SK-N-SH (cell line): ENCODE measurements around the gene CIDEA. TPM values are rescaled to one million over a fixed set of nuclear protein-coding genes. Genes with fewer than 3 reads are reported as not detected.
A peak's percentile ranks its signal among the peaks of the same experiment; 100 is the strongest.

Experiments used
- CTCF ChIA-PET: fragments of 300-600, 350-600 bp; formaldehyde crosslinking; extraction: SDS; loops from one replicate; lab custom pipeline; 2021; lab: Yijun Ruan, JAX
- POLR2A ChIA-PET: fragments of 350-600 bp; sonication (Branson Sonifier 250); formaldehyde crosslinking; extraction: SDS; loops from one replicate; lab custom pipeline; 2020; ENCODE audit warnings: antibody characterized with exemption, inconsistent platforms; lab: Yijun Ruan, JAX
- DNase-seq: peaks from one replicate; pipeline ENCODE4 v3.0.0; 2012
- H2AFZ ChIP-seq: fragments of 200-600 bp; sonication (generic); 2 replicates; pipeline ENCODE4 v1.8.1; 2016; ENCODE audit warnings: antibody characterized with exemption, mild to moderate bottlenecking, low read depth
- H3F3A ChIP-seq: fragments of 200-600 bp; sonication (generic); replicated peaks from 2 replicates; pipeline ENCODE3; 2016; ENCODE audit warnings: antibody characterized with exemption, mild to moderate bottlenecking; ENCODE audit not compliant: insufficient read depth
- H3K27ac ChIP-seq, 2 experiments: fragments of 200-500 bp in 1 of 2; fragments of 200-600 bp in 1 of 2; sonication (Bioruptor generic) in 1 of 2; sonication (generic), shearing (Covaris generic) in 1 of 2; 2 replicates each; pipeline versions ENCODE4 v1.5.1 to v1.6.1; 2014 to 2016; ENCODE audit warnings: low read depth in 2 of 2, inconsistent platforms in 1 of 2, low read length in 1 of 2, mild to moderate bottlenecking in 1 of 2, mixed read lengths in 1 of 2
- H3K27me3 ChIP-seq: fragments of 200-600 bp; sonication (generic), shearing (Covaris generic); 2 replicates; pipeline ENCODE4 v1.6.1; 2016; ENCODE audit warnings: mixed run types; ENCODE audit not compliant: insufficient read depth
- H3K36me3 ChIP-seq, 2 experiments: fragments of 200-500 bp in 1 of 2; fragments of 200-600 bp in 1 of 2; sonication (Bioruptor generic) in 1 of 2; sonication (generic) in 1 of 2; replicated peaks in 1 of 2; 2 replicates each; pipeline versions ENCODE3 to v1.5.1; 2014 to 2016; ENCODE audit warnings: low read length in 1 of 2, mild to moderate bottlenecking in 1 of 2; ENCODE audit not compliant: insufficient read depth in 2 of 2, control insufficient read depth in 1 of 2
- H3K4me1 ChIP-seq, 2 experiments: fragments of 200-500 bp in 1 of 2; fragments of 200-600 bp in 1 of 2; sonication (Bioruptor generic) in 1 of 2; sonication (generic), shearing (Covaris generic) in 1 of 2; 2 replicates each; pipeline versions ENCODE4 v1.5.1 to v1.6.1; 2014 to 2016; ENCODE audit warnings: low read depth in 1 of 2, low read length in 1 of 2, mixed run types in 1 of 2; ENCODE audit not compliant: insufficient read depth in 2 of 2, control insufficient read depth in 1 of 2
- H3K4me2 ChIP-seq: fragments of 200-600 bp; sonication (generic), shearing (Covaris generic); 2 replicates; pipeline ENCODE4 v1.6.1; 2017; ENCODE audit warnings: mixed run types
- H3K4me3 ChIP-seq, 2 experiments: fragments of 200-500 bp in 1 of 2; fragments of 200-600 bp in 1 of 2; sonication (Bioruptor generic) in 1 of 2; sonication (generic), shearing (Covaris generic) in 1 of 2; 2 replicates each; pipeline versions ENCODE4 v1.5.1 to v1.8.1; 2014 to 2016; ENCODE audit warnings: low read depth in 2 of 2, inconsistent platforms in 1 of 2, low read length in 1 of 2, mild to moderate bottlenecking in 1 of 2, mixed read lengths in 1 of 2, moderate library complexity in 1 of 2
- H3K79me2 ChIP-seq: fragments of 200-600 bp; sonication (generic); 2 replicates; pipeline ENCODE4 v1.8.1; 2017; ENCODE audit warnings: mild to moderate bottlenecking; ENCODE audit not compliant: insufficient read depth
- H3K9ac ChIP-seq: fragments of 200-600 bp; sonication (generic); 2 replicates; pipeline ENCODE4 v1.6.1; 2017; ENCODE audit warnings: mixed run types
- H3K9me2 ChIP-seq: fragments of 200-600 bp; sonication (generic); 2 replicates; pipeline ENCODE4 v1.6.1; 2017; ENCODE audit warnings: mixed run types
- H3K9me3 ChIP-seq: fragments of 200-600 bp; sonication (generic); 2 replicates; pipeline ENCODE4 v1.6.1; 2017; ENCODE audit warnings: mixed run types, mild to moderate bottlenecking, moderate library complexity
- H4K20me1 ChIP-seq: fragments of 200-600 bp; sonication (generic); 2 replicates; pipeline ENCODE4 v1.6.1; 2017; ENCODE audit warnings: mild to moderate bottlenecking, mixed run types; ENCODE audit not compliant: insufficient read depth
- CHD2 ChIP-seq: fragments of 150-350 bp; IDR thresholded peaks from 2 replicates; pipeline ENCODE4 v1.6.1; 2018; ENCODE audit warnings: low read length; ENCODE audit not compliant: partially characterized antibody
- RXRA ChIP-seq: IDR thresholded peaks from 2 replicates; pipeline ENCODE4 v1.4.0; 2012; ENCODE audit warnings: low read depth, mild to moderate bottlenecking, borderline replicate concordance
- YY1 ChIP-seq: IDR thresholded peaks from 2 replicates; pipeline ENCODE4 v1.4.0; 2012; ENCODE audit warnings: low read depth, mild to moderate bottlenecking
- WGBS: methylation state at CpG from one replicate; pipeline ENCODE4 v1.1.6; 2017; ENCODE audit warnings: low lambda C conversion rate; 5-methylcytosine and 5-hydroxymethylcytosine counted together
- polyA plus RNA-seq, 3 experiments: library from polyadenylated mRNA; depleted of rRNA; stranded (reverse); fragments of >200 nt; gene quantifications; 2 replicates each; pipeline ENCODE4 v1.2.3, GENCODE V29; 2012
- TF ChIP-seq, protein P1 (sequence below): IDR thresholded peaks from 2 replicates; pipeline ENCODE4 v1.6.1; 2012; ENCODE audit warnings: mild to moderate bottlenecking, low read depth, low read length, moderate library complexity
- TF ChIP-seq, protein P2 (sequence below): fragments of 200-600 bp; sonication (generic); IDR thresholded peaks from 2 replicates; pipeline ENCODE4 v1.6.1; 2017; ENCODE audit warnings: antibody characterized with exemption, mild to moderate bottlenecking, moderate library complexity

CIDEA gene
- polyA plus RNA-seq, 1 of the 3 experiments (the other 2 are of a cell fraction), result not detected

DNA sequence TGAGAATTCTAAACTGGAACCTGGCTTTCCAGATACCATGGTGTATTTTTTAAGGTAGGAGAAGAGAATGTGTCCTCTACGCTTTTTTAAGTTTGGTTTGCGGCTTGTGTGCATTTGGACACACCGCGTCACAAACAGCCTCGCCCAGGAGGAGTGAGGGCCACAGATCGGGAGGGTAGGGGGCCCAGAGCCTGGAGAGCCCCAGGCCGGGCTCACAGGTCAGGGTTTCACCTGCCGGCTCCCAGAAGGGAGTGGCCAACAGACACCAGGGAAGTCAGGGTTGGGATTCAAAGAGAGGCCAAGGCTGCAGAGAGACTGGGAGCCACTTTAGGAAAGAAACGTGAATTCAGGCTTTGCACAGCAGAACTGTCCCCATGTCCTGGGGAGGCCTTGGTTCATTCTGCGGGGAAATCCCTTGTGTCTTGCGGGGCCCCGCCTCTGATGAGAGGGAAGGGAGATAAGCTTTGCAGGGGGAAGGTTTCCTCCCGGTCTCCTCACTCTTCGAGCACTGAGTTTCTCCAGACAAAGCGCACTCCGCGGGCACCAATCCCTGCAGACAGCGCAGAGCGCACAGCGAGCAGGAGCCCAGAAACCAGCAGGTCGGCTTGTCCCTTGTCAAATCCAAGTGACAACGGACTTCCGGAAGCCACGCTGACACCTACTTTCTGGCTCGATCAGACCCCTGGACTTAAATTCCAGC, 51.9 kb downstream of the CIDEA start:
- DNase-seq, result no peak
- H3K36me3 ChIP-seq, result peaks cover 0 to 19% of the 10 kb centered on the region in 2 experiments
- ChIA-PET CTCF (interaction anchor here (1.0 kb wide), 1 partner anchor 34 kb away, joined by 4 read pairs; no protein-coding TSS in a partner anchor), POLR2A (no interaction called here)
- peaks cover under 1% of the 10 kb centered on the region; the same call in 1 of the 2 replicates for H3K9me3 ChIP-seq
- no peak overlapping the region for H3K27ac ChIP-seq
- TF ChIP-seq YY1 (no peak), RXRA (no peak)
- TF ChIP-seq, protein P1, sequence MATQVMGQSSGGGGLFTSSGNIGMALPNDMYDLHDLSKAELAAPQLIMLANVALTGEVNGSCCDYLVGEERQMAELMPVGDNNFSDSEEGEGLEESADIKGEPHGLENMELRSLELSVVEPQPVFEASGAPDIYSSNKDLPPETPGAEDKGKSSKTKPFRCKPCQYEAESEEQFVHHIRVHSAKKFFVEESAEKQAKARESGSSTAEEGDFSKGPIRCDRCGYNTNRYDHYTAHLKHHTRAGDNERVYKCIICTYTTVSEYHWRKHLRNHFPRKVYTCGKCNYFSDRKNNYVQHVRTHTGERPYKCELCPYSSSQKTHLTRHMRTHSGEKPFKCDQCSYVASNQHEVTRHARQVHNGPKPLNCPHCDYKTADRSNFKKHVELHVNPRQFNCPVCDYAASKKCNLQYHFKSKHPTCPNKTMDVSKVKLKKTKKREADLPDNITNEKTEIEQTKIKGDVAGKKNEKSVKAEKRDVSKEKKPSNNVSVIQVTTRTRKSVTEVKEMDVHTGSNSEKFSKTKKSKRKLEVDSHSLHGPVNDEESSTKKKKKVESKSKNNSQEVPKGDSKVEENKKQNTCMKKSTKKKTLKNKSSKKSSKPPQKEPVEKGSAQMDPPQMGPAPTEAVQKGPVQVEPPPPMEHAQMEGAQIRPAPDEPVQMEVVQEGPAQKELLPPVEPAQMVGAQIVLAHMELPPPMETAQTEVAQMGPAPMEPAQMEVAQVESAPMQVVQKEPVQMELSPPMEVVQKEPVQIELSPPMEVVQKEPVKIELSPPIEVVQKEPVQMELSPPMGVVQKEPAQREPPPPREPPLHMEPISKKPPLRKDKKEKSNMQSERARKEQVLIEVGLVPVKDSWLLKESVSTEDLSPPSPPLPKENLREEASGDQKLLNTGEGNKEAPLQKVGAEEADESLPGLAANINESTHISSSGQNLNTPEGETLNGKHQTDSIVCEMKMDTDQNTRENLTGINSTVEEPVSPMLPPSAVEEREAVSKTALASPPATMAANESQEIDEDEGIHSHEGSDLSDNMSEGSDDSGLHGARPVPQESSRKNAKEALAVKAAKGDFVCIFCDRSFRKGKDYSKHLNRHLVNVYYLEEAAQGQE, result no peak
- H3K4me2 ChIP-seq, result peak overlapping the region; percentile 84
- H3K79me2 ChIP-seq, result peaks cover 41% of the 10 kb centered on the region
- H3K4me1 ChIP-seq, result peaks cover 3 to 9% of the 10 kb centered on the region in 2 experiments; a peak in 2 of 4 replicates
- WGBS, result 94% methylated on average over 21 of the region's 25 CpGs
- H3K4me3 ChIP-seq, result peak overlapping the region in 1 of 2 experiments; percentile 78; a peak in 2 of 4 replicates
- H3F3A ChIP-seq, result peaks cover 5% of the 10 kb centered on the region
- no peaks in the 10 kb centered on the region for H3K27me3 ChIP-seq
- H2AFZ ChIP-seq, result no peak overlapping the region
- H4K20me1 ChIP-seq, result 0 out of 2 replicates have a peak, but pooled peaks cover 4% of the 10 kb centered on the region
- no peaks in the 10 kb centered on the region for H3K9me2 ChIP-seq
- H3K9ac ChIP-seq, result no peak overlapping the region

DNA sequence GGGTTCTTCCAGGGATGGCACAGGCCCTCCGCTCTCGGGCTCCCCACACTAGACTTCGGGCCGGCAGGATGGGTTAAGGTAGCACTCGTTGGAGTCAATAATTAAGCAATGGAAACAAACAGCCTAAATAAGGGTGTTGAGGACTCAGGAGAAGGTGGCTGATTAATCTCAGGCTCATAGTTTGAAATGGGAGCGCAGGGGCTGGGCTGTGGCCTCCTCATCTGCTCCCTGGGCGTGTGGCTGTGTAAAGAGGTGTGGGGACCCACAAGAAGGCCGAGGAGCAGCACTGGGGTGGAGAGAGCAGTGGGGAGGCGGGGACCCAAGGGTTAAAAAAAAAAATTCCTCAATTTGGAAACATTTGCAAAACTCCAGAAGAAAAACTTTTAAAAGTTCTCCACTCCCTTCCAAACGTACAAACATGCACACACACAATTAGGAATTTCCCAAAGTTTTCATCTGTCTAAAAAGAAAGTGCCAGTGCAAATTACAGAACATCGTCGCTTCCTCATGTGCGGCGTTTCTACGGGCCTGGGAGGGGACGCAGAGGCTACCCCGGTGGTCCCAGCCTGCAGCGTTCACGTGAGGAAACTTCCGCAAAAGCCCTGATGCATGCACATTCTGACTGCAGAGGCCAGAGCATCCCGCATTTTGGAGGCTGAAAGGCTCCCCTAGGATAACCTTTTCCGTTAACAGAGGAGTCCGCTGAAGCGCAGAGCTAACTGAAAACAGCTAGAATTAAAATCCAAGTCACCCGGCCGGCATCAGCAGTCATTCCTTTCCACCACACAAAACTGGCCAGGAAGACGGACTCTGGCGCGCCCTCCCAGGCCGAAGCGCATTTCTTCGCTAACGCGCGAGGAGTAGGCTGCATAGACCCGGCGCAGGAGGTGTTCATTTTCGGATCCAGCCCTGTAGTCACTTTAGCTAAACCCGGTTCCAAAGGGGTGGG, 52.9 kb downstream of the CIDEA start:
- Histone ChIP-seq H3K9me2 (no peaks in the 10 kb centered on the region), H3K9me3 (peaks cover 10% of the 10 kb centered on the region), H4K20me1 (0 out of 2 replicates have a peak, but pooled peaks cover 4% of the 10 kb centered on the region), H3K4me2 (peak overlapping the region; percentile 84), H3K79me2 (peaks cover 50% of the 10 kb centered on the region), H3K4me1 (peaks cover 3 to 9% of the 10 kb centered on the region in 2 experiments; a peak in 2 of 4 replicates), H3K9ac (peak overlapping the region; percentile 99), H3K4me3 (peak overlapping the region; percentile 71 to 78), H3F3A (peaks cover 13% of the 10 kb centered on the region), H3K27ac (peak overlapping the region; percentile 18 to 81; a peak in 3 of 4 replicates), H3K36me3 (peaks cover 5 to 28% of the 10 kb centered on the region in 2 experiments), H3K27me3 (no peaks in the 10 kb centered on the region), H2AFZ (peak overlapping the region; percentile 81)
- DNase-seq, result peak; percentile 50
- WGBS, result 44% methylated on average over 36 of the region's 39 CpGs
- CTCF ChIA-PET, result interaction anchor here (1.4 kb wide), 1 partner anchor 21 kb away, joined by 6 read pairs; no protein-coding TSS in a partner anchor
- POLR2A ChIA-PET, result no interaction called here
- TF ChIP-seq CHD2, result no peak
- TF ChIP-seq, protein P2, sequence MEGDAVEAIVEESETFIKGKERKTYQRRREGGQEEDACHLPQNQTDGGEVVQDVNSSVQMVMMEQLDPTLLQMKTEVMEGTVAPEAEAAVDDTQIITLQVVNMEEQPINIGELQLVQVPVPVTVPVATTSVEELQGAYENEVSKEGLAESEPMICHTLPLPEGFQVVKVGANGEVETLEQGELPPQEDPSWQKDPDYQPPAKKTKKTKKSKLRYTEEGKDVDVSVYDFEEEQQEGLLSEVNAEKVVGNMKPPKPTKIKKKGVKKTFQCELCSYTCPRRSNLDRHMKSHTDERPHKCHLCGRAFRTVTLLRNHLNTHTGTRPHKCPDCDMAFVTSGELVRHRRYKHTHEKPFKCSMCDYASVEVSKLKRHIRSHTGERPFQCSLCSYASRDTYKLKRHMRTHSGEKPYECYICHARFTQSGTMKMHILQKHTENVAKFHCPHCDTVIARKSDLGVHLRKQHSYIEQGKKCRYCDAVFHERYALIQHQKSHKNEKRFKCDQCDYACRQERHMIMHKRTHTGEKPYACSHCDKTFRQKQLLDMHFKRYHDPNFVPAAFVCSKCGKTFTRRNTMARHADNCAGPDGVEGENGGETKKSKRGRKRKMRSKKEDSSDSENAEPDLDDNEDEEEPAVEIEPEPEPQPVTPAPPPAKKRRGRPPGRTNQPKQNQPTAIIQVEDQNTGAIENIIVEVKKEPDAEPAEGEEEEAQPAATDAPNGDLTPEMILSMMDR, result peak; percentile 36
